ENCODE results near the gene ZNF512B. TPM values are rescaled to one million over a fixed set of nuclear protein-coding genes. Genes with fewer than 3 reads are reported as not detected.

ZNF512B gene
- total and polyA plus RNA-seq, 2 experiments from 2014 or later = 6.1 to 28.8 TPM

DNA sequence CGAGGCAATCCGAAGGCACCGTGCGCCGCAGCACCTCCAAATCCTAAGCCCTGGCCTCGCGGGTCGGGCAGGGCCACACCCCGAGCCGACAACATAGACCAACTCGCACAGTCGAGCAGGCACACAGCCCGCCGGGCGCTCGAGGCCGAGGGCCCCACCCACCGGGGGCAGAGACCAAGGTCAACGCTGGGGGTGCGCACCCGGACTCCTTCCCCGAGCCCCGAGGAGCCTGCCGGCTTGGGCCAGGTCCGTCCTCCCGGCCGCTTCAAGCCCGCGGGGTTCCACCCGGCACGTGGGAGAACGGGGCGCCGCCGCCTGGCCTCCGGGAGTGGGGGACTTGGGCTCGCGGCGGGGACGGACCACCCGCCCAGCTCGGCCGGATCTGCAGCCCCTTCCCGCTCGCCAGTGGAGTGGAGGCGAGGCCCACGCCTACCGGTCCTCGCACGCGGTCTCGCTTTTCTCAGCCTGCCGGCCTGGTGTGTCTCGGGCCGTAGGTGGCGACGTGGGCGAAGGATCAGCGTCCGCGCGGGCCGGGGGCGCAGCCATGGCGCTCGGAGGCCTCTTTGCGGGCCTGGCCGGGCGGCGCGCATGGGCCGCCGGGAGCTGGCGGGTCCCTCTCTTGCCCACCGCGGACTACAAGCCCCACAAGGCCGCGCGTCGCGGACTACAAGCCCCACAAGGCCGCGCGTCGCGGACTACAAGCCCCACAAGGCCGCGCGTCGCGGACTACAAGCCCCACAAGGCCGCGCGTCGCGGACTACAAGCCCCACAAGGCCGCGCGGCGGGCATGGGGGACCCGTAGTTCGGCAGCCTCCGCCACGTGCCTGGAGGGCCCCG is 13.7 kb downstream of the ZNF512B start, which contains the start of gene UCKL1:
Gene UCKL1 (minus strand): TSS at position 590 of the 837 bp plus-strand sequence. CDS start 44 bp downstream, at position 546.
- H3K79me2 ChIP-seq (replicated peaks; ENCODE audit: insufficient read depth) = peaks cover 46% of the 10 kb centered on the region

More for the DNA sequence above, 13.7 kb downstream of the ZNF512B start, which contains the start of gene UCKL1:
- no peaks in the 10 kb centered on the region for H3K27me3 ChIP-seq (ENCODE audit: insufficient read depth)
- H3K36me3 ChIP-seq (ENCODE audit: insufficient read depth) = no peaks in the 10 kb centered on the region
- Mint-ChIP-seq H3K27ac (peak within 1 kb of the TSS; percentile 95), H3K9me3 (no peaks in the 10 kb centered on the region), H3K4me3 (peak within 1 kb of the TSS; percentile 83), H3K27me3 (ENCODE audit: insufficient read depth, low read depth, poor library complexity) (peaks cover 16% of the 10 kb centered on the region), H3K36me3 (ENCODE audit: low read depth) (peaks cover 13% of the 10 kb centered on the region; the same call in 2 of the 3 replicates), H3K4me1 (peaks cover 34% of the 10 kb centered on the region)
- H3K4me2 ChIP-seq = peak within 1 kb of the TSS; percentile 99
- peaks cover 17% of the 10 kb centered on the region for H4K20me1 ChIP-seq (replicated peaks; ENCODE audit: insufficient read depth)
- peak within 1 kb of the TSS; percentile 92 for H3K4me3 ChIP-seq
- H3K9me2 ChIP-seq (ENCODE audit: insufficient read depth) = no peaks in the 10 kb centered on the region
- H3F3A ChIP-seq (replicated peaks; ENCODE audit: low read depth) = 0 out of 2 replicates have a peak, but pooled peaks cover 11% of the 10 kb centered on the region
- peaks cover 18% of the 10 kb centered on the region for H3K4me1 ChIP-seq (ENCODE audit: insufficient read depth)
- peak within 1 kb of the TSS; percentile 90 for H3K27ac ChIP-seq (ENCODE audit: low read depth)
- peak within 1 kb of the TSS; percentile 91 for H2AFZ ChIP-seq
- no peak for TF ChIP-seq EZH2 (IDR thresholded peaks at IDR 0.05; ENCODE audit: low read depth, unreplicated experiment)
- TF ChIP-seq ZNF114 (CRISPR knock-in tag; IDR thresholded peaks at IDR 0.05) = no peak; the same call in 1 of the 2 replicates
- TF ChIP-seq JUNB (IDR thresholded peaks at IDR 0.05; ENCODE audit: unreplicated experiment) = no peak
- TF ChIP-seq, protein P1, sequence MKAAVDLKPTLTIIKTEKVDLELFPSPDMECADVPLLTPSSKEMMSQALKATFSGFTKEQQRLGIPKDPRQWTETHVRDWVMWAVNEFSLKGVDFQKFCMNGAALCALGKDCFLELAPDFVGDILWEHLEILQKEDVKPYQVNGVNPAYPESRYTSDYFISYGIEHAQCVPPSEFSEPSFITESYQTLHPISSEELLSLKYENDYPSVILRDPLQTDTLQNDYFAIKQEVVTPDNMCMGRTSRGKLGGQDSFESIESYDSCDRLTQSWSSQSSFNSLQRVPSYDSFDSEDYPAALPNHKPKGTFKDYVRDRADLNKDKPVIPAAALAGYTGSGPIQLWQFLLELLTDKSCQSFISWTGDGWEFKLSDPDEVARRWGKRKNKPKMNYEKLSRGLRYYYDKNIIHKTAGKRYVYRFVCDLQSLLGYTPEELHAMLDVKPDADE (IDR thresholded peaks at IDR 0.05) = peak; percentile 99
- peak; percentile 87 for TF ChIP-seq POLR2AphosphoS5 (IDR thresholded peaks at IDR 0.05; ENCODE audit: low read depth)
- TF ChIP-seq CREB1 (CRISPR knock-in tag; IDR thresholded peaks at IDR 0.05; ENCODE audit: low read depth) = peak; percentile 60
- TF ChIP-seq, protein P2, sequence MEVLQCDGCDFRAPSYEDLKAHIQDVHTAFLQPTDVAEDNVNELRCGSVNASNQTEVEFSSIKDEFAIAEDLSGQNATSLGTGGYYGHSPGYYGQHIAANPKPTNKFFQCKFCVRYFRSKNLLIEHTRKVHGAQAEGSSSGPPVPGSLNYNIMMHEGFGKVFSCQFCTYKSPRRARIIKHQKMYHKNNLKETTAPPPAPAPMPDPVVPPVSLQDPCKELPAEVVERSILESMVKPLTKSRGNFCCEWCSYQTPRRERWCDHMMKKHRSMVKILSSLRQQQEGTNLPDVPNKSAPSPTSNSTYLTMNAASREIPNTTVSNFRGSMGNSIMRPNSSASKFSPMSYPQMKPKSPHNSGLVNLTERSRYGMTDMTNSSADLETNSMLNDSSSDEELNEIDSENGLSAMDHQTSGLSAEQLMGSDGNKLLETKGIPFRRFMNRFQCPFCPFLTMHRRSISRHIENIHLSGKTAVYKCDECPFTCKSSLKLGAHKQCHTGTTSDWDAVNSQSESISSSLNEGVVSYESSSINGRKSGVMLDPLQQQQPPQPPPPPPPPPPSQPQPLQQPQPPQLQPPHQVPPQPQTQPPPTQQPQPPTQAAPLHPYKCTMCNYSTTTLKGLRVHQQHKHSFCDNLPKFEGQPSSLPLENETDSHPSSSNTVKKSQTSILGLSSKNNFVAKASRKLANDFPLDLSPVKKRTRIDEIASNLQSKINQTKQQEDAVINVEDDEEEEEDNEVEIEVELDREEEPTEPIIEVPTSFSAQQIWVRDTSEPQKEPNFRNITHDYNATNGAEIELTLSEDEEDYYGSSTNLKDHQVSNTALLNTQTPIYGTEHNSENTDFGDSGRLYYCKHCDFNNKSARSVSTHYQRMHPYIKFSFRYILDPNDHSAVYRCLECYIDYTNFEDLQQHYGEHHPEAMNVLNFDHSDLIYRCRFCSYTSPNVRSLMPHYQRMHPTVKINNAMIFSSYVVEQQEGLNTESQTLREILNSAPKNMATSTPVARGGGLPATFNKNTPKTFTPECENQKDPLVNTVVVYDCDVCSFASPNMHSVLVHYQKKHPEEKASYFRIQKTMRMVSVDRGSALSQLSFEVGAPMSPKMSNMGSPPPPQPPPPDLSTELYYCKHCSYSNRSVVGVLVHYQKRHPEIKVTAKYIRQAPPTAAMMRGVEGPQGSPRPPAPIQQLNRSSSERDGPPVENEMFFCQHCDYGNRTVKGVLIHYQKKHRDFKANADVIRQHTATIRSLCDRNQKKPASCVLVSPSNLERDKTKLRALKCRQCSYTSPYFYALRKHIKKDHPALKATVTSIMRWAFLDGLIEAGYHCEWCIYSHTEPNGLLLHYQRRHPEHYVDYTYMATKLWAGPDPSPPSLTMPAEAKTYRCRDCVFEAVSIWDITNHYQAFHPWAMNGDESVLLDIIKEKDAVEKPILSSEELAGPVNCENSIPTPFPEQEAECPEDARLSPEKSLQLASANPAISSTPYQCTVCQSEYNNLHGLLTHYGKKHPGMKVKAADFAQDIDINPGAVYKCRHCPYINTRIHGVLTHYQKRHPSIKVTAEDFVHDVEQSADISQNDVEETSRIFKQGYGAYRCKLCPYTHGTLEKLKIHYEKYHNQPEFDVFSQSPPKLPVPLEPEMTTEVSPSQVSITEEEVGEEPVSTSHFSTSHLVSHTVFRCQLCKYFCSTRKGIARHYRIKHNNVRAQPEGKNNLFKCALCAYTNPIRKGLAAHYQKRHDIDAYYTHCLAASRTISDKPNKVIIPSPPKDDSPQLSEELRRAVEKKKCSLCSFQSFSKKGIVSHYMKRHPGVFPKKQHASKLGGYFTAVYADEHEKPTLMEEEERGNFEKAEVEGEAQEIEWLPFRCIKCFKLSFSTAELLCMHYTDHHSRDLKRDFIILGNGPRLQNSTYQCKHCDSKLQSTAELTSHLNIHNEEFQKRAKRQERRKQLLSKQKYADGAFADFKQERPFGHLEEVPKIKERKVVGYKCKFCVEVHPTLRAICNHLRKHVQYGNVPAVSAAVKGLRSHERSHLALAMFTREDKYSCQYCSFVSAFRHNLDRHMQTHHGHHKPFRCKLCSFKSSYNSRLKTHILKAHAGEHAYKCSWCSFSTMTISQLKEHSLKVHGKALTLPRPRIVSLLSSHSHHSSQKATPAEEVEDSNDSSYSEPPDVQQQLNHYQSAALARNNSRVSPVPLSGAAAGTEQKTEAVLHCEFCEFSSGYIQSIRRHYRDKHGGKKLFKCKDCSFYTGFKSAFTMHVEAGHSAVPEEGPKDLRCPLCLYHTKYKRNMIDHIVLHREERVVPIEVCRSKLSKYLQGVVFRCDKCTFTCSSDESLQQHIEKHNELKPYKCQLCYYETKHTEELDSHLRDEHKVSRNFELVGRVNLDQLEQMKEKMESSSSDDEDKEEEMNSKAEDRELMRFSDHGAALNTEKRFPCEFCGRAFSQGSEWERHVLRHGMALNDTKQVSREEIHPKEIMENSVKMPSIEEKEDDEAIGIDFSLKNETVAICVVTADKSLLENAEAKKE (CRISPR knock-in tag; IDR thresholded peaks at IDR 0.05) = no peak
- TF ChIP-seq ZNF331 (CRISPR knock-in tag; IDR thresholded peaks at IDR 0.05; ENCODE audit: low read depth) = no peak
- TF ChIP-seq, protein P3, sequence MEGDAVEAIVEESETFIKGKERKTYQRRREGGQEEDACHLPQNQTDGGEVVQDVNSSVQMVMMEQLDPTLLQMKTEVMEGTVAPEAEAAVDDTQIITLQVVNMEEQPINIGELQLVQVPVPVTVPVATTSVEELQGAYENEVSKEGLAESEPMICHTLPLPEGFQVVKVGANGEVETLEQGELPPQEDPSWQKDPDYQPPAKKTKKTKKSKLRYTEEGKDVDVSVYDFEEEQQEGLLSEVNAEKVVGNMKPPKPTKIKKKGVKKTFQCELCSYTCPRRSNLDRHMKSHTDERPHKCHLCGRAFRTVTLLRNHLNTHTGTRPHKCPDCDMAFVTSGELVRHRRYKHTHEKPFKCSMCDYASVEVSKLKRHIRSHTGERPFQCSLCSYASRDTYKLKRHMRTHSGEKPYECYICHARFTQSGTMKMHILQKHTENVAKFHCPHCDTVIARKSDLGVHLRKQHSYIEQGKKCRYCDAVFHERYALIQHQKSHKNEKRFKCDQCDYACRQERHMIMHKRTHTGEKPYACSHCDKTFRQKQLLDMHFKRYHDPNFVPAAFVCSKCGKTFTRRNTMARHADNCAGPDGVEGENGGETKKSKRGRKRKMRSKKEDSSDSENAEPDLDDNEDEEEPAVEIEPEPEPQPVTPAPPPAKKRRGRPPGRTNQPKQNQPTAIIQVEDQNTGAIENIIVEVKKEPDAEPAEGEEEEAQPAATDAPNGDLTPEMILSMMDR (conservative IDR thresholded peaks at IDR 0.05; ENCODE audit: low read depth in 2 of 2) = no peak
- TF ChIP-seq, protein P4, sequence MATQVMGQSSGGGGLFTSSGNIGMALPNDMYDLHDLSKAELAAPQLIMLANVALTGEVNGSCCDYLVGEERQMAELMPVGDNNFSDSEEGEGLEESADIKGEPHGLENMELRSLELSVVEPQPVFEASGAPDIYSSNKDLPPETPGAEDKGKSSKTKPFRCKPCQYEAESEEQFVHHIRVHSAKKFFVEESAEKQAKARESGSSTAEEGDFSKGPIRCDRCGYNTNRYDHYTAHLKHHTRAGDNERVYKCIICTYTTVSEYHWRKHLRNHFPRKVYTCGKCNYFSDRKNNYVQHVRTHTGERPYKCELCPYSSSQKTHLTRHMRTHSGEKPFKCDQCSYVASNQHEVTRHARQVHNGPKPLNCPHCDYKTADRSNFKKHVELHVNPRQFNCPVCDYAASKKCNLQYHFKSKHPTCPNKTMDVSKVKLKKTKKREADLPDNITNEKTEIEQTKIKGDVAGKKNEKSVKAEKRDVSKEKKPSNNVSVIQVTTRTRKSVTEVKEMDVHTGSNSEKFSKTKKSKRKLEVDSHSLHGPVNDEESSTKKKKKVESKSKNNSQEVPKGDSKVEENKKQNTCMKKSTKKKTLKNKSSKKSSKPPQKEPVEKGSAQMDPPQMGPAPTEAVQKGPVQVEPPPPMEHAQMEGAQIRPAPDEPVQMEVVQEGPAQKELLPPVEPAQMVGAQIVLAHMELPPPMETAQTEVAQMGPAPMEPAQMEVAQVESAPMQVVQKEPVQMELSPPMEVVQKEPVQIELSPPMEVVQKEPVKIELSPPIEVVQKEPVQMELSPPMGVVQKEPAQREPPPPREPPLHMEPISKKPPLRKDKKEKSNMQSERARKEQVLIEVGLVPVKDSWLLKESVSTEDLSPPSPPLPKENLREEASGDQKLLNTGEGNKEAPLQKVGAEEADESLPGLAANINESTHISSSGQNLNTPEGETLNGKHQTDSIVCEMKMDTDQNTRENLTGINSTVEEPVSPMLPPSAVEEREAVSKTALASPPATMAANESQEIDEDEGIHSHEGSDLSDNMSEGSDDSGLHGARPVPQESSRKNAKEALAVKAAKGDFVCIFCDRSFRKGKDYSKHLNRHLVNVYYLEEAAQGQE (IDR thresholded peaks at IDR 0.05; ENCODE audit: unreplicated experiment) = no peak
- TF ChIP-seq STAT1 (IDR thresholded peaks at IDR 0.05; ENCODE audit: unreplicated experiment) = no peak
- peak; percentile 94 for DNase-seq (ENCODE audit: low spot score)
- ATAC-seq = peak; percentile 69
